RWPE1 (cell line): ENCODE data around the gene MAGI1.

Source experiments
- CTCF ChIA-PET: fragments of 350-600 bp; sonication (Branson Sonifier 250); formaldehyde crosslinking; extraction: SDS; loops from one replicate; lab custom pipeline; 2021; lab: Yijun Ruan, JAX
- POLR2A ChIA-PET: fragments of 400-600 bp; formaldehyde crosslinking; extraction: SDS; loops from one replicate; lab custom pipeline; 2020; ENCODE audit warnings: antibody characterized with exemption; ENCODE audit not compliant: low non-redundant PET; lab: Yijun Ruan, JAX
- DNase-seq: peaks from one replicate; pipeline ENCODE4 v3.0.0; 2012; ENCODE audit warnings: low spot score
- H3K27ac ChIP-seq: fragments of 450-650 bp; 2 replicates; pipeline ENCODE4 v1.5.1; 2017
- TF ChIP-seq, protein P1 (sequence below): fragments of 450-650 bp; conservative IDR thresholded peaks from 2 replicates; pipeline ENCODE4 v1.5.1; 2017; ENCODE audit warnings: low read depth, mild to moderate bottlenecking

The MAGI1 gene

DNA sequence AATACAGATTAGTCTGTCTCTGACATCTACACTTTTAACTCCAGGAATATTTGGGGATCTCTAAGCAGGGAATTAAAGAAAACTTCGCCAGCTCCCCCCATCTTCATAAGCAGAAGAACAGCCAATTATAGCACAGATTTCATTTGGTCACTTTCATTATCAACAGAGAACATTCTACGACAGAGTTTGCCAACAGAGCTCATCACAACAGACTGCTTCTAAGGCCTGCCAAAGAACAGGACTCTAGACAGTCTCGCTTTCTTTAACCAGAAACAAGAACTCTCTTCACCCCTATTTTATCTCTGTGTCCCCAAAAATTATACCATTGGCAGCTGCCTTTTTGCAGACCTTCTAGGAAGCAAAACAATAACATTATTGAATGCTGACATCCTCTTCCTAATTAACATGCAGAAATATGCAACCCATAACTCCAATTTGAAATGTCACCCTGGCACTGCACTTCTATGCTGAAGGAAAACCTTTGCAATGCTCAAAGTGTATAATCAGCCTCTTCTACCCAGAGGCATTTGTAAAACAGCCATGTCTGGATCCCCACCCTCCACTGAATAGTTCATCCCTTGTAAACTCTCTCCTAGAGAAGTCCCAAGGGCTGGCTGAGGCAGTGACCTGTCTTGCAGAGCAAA is 552.8 kb downstream of the MAGI1 start:
- ChIA-PET CTCF (no interaction called here), POLR2A (no interaction called here)
- TF ChIP-seq, protein P1, sequence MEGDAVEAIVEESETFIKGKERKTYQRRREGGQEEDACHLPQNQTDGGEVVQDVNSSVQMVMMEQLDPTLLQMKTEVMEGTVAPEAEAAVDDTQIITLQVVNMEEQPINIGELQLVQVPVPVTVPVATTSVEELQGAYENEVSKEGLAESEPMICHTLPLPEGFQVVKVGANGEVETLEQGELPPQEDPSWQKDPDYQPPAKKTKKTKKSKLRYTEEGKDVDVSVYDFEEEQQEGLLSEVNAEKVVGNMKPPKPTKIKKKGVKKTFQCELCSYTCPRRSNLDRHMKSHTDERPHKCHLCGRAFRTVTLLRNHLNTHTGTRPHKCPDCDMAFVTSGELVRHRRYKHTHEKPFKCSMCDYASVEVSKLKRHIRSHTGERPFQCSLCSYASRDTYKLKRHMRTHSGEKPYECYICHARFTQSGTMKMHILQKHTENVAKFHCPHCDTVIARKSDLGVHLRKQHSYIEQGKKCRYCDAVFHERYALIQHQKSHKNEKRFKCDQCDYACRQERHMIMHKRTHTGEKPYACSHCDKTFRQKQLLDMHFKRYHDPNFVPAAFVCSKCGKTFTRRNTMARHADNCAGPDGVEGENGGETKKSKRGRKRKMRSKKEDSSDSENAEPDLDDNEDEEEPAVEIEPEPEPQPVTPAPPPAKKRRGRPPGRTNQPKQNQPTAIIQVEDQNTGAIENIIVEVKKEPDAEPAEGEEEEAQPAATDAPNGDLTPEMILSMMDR, result no peak
- H3K27ac ChIP-seq, result no peak overlapping the region
- DNase-seq, result no peak

DNA sequence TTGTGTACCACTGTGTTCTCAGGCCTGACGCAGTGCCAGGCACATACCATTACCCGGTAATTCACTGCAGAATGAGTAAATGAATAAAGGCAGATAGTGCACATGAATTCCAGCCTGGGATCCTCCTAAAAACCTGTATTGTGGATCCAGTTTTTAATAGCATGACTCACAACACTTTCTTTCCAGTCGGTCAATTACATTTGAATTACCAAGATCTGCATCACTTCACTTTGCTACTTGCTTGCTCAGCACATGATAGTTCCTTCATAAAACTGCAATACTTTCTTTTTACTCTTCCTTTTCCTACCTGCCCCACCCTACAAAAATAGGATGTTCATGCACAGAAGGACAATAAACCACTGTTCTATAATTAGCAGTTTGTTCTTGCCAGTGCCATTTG is 553.8 kb downstream of the MAGI1 start:
- TF ChIP-seq, protein P1, result no peak
- ChIA-PET POLR2A (no interaction called here), CTCF (no interaction called here)
- H3K27ac ChIP-seq, result no peak overlapping the region
- peak; percentile 8 for DNase-seq

DNA sequence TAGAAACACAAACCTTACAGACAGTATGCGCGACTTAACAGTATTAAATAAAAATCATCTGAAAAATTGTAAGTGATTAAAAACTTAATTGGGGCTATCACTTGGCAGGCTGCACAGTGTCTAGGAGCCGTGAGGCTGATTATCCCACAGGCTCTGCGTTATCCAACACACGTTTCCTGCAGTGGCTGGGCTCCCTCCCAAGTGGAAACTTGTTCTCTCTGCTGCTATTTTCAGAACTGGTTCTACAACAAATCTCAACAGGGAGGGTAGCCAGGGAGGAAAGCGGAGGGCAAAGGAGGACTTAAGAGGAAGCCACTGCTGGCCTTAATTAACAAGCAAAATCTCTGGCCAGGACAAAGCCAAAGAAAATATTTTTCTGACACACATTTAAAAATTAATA is 555.2 kb downstream of the MAGI1 start:
- POLR2A ChIA-PET, result no interaction called here
- peak; percentile 37 for DNase-seq
- no peak overlapping the region for H3K27ac ChIP-seq
- TF ChIP-seq, protein P1, result no peak
- CTCF ChIA-PET, result no interaction called here

DNA sequence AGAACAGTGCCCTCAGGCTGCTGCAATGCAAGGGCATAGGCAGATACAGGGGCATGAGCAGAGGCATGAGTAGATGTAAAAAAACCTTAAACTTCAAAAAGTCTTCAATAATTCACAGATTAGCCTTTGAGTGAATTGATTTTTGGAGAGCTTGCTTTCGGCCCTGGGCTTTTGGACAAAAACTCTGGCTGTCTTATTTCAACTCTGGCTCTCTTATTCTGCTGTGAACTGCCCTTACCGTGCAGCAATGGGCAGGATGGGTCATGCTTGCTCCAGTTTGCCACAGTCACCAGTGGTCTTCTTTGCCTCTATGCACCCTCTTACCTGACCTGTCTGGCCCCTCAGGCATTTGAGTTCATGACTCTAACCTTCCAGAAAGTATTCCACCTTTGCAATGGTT is 555.7 kb downstream of the MAGI1 start:
- DNase-seq, result no peak
- no peak overlapping the region for H3K27ac ChIP-seq
- TF ChIP-seq, protein P1, result no peak
- CTCF ChIA-PET, result no interaction called here
- POLR2A ChIA-PET, result no interaction called here

DNA sequence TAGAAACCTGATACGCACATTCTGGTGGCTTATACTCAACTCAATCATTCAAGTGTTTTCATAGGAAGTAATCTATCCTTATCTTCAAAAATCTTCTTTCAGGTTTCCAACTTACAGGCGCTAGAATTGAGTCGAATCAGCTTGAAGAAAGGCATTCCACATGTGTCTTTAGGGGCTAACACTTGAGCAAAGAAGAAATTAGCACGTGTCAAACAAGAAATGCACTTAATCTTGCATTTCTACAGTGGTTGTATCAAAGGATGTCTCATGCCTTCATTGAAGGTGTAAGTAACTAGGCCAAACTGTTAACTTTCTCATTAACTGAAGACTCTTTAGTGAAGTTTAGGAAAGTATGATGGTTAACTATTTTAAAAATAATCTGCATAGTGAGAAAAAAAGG is 557.6 kb downstream of the MAGI1 start:
- DNase-seq, result no peak
- POLR2A ChIA-PET, result no interaction called here
- no peak overlapping the region for H3K27ac ChIP-seq
- TF ChIP-seq, protein P1, result no peak
- CTCF ChIA-PET, result no interaction called here

DNA sequence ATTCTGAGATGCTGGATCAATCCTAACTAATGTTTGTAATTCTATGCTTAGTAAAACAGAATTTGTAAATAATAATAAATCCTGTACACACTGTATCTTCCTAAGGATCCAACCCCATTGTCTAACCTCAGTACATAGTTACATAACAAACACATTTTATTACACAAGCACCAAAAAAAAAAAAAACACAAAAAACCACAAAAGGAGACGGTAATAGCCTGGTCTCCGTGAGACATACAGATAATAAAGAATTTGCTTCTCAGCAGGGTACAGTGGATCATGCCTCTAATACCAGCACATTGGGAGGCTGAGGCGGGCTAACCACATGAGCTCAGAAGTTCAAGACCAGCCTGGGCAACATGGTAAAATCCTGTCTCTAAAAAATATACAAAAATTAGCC is 558.7 kb downstream of the MAGI1 start:
- CTCF ChIA-PET, result interaction anchor here (0.7 kb wide), 1 partner anchor 77 kb away, joined by 4 read pairs; no protein-coding TSS in a partner anchor
- no peak overlapping the region for H3K27ac ChIP-seq
- DNase-seq, result no peak
- POLR2A ChIA-PET, result no interaction called here
- TF ChIP-seq, protein P1, result no peak
